Activated T-cell treated with anti-CD3 and anti-CD28 coated beads, Interleukin-2, amount 50 U/mL, for 24 hours (primary cell): Measurements from ENCODE around the gene H6PD.

Source experiments
- DNase-seq: peaks from one replicate; pipeline ENCODE4 v3.0.0-alpha.2; 2020
- H3K27ac Mint-ChIP-seq: 2 replicates; pipeline ENCODE4 v1.8.0; 2020; ENCODE audit warnings: mild to moderate bottlenecking, mixed read lengths
- H3K27me3 Mint-ChIP-seq: 2 replicates; pipeline ENCODE4 v1.8.0; 2020; ENCODE audit warnings: mixed read lengths
- H3K36me3 Mint-ChIP-seq: 2 replicates; pipeline ENCODE4 v1.8.0; 2020; ENCODE audit warnings: low read depth, mixed read lengths
- H3K4me1 Mint-ChIP-seq: 2 replicates; pipeline ENCODE4 v1.8.0; 2020; ENCODE audit warnings: low read depth, mixed read lengths
- H3K4me3 Mint-ChIP-seq: 2 replicates; pipeline ENCODE4 v1.8.0; 2020; ENCODE audit warnings: mild to moderate bottlenecking, moderate library complexity, mixed read lengths
- H3K9me3 Mint-ChIP-seq: 2 replicates; pipeline ENCODE4 v1.8.0; 2020; ENCODE audit warnings: mixed read lengths

The H6PD gene

DNA sequence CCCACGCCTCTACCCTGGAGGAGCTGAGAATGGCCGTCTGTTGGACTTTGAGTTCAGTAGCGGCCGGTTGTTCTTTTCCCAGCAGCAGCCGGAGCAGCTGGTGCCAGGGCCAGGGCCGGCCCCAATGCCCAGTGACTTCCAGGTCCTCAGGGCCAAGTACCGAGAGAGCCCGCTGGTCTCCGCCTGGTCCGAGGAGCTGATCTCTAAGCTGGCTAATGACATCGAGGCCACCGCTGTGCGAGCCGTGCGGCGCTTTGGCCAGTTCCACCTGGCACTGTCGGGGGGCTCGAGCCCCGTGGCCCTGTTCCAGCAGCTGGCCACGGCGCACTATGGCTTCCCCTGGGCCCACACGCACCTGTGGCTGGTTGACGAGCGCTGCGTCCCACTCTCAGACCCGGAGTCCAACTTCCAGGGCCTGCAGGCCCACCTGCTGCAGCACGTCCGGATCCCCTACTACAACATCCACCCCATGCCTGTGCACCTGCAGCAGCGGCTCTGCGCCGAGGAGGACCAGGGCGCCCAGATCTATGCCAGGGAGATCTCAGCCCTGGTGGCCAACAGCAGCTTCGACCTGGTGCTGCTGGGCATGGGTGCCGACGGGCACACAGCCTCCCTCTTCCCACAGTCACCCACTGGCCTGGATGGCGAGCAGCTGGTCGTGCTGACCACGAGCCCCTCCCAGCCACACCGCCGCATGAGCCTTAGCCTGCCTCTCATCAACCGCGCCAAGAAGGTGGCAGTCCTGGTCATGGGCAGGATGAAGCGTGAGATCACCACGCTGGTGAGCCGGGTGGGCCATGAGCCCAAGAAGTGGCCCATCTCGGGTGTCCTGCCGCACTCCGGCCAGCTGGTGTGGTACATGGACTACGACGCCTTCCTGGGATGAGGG, 29.7 kb downstream of the H6PD start:
- no peak overlapping the region for H3K27ac Mint-ChIP-seq
- no peaks in the 10 kb centered on the region for H3K27me3 Mint-ChIP-seq
- DNase-seq, result no peak
- peaks cover 11% of the 10 kb centered on the region for H3K9me3 Mint-ChIP-seq
- H3K36me3 Mint-ChIP-seq, result peaks cover 19% of the 10 kb centered on the region
- peaks cover 18% of the 10 kb centered on the region for H3K4me1 Mint-ChIP-seq
- no peak overlapping the region for H3K4me3 Mint-ChIP-seq

DNA sequence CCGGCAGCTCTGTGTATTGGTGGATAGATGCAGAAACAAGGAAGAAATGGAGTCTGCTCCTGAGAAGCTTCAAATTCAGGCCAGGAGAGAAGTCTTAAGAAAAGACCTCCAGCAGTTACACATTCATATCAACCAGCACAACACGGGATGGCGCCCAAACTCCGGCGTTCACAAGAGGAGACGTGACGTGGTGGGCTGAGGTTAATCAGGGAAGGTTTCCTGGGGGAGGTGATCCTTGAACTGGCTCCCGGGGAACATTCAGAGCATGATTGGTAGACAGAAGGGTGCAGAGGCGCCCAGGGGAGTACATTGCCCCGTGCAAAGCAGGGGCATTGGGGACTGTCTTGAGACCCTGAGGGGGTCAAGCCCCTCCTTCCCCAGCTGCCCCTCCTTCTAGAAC, 30.5 kb downstream of the H6PD start:
- DNase-seq, result no peak
- H3K27me3 Mint-ChIP-seq, result no peaks in the 10 kb centered on the region
- no peak overlapping the region for H3K27ac Mint-ChIP-seq
- H3K4me3 Mint-ChIP-seq, result no peak overlapping the region
- peaks cover 3% of the 10 kb centered on the region for H3K9me3 Mint-ChIP-seq
- peaks cover 19% of the 10 kb centered on the region for H3K36me3 Mint-ChIP-seq
- peaks cover 10% of the 10 kb centered on the region for H3K4me1 Mint-ChIP-seq

- Mint-ChIP-seq H3K4me3 (no peak overlapping the region), H3K27me3 (no peaks in the 10 kb centered on the region), H3K27ac (no peak overlapping the region)
Measured at GRCh38 chr1:9265968-9266367, 31.4 kb downstream of the H6PD start.

GRCh38 chr1:9267352-9267686, 32.7 kb downstream of the H6PD start:
- Mint-ChIP-seq H3K4me3 (no peak overlapping the region), H3K27me3 (no peaks in the 10 kb centered on the region), H3K4me1 (peaks cover 6% of the 10 kb centered on the region), H3K9me3 (no peaks in the 10 kb centered on the region), H3K36me3 (peaks cover 19% of the 10 kb centered on the region), H3K27ac (no peak overlapping the region)
- no peak for DNase-seq

More at GRCh38 chr1:9265968-9266367, 31.4 kb downstream of the H6PD start:
- no peak for DNase-seq
- Mint-ChIP-seq H3K9me3 (no peaks in the 10 kb centered on the region), H3K36me3 (peaks cover 19% of the 10 kb centered on the region), H3K4me1 (peaks cover 6% of the 10 kb centered on the region)

- H3K27me3 Mint-ChIP-seq, result no peaks in the 10 kb centered on the region
- H3K27ac Mint-ChIP-seq, result no peak overlapping the region
Measured at GRCh38 chr1:9267827-9268581, 33.4 kb downstream of the H6PD start.

DNA sequence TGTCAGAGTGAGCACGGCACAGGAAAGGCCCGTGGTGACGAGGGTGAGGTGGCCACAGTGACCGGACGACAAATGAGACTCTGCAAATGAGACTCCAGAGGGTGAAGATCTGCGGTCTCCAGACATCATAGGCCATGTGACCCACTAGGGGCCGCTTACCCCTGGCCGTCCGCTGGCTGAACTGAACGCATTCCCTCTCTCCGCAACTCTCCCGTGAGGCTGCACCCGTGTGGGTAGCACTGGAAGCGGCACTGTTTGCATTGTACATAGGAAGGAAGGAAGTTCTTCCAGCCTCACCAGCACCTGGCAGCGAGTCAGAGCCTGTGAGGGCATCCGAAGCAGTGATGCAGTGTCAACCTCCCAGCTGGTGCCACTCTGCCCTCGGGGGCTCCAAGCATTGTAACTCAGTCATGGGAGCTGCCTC, 34.5 kb downstream of the H6PD start:
- Mint-ChIP-seq H3K4me1 (peaks cover 6% of the 10 kb centered on the region), H3K27ac (no peak overlapping the region), H3K9me3 (no peaks in the 10 kb centered on the region), H3K4me3 (no peak overlapping the region), H3K27me3 (no peaks in the 10 kb centered on the region), H3K36me3 (peaks cover 12% of the 10 kb centered on the region)
- no peak for DNase-seq

More at GRCh38 chr1:9267827-9268581, 33.4 kb downstream of the H6PD start:
- DNase-seq, result no peak
- Mint-ChIP-seq H3K4me3 (no peak overlapping the region), H3K4me1 (peaks cover 6% of the 10 kb centered on the region), H3K36me3 (peaks cover 19% of the 10 kb centered on the region), H3K9me3 (no peaks in the 10 kb centered on the region)

- Mint-ChIP-seq H3K9me3 (no peaks in the 10 kb centered on the region), H3K4me1 (peaks cover 6% of the 10 kb centered on the region), H3K27me3 (no peaks in the 10 kb centered on the region), H3K4me3 (no peak overlapping the region), H3K27ac (no peak overlapping the region), H3K36me3 (peaks cover 6% of the 10 kb centered on the region)
- DNase-seq, result no peak
Measured at GRCh38 chr1:9269721-9270120, 35.1 kb downstream of the H6PD start.

DNA sequence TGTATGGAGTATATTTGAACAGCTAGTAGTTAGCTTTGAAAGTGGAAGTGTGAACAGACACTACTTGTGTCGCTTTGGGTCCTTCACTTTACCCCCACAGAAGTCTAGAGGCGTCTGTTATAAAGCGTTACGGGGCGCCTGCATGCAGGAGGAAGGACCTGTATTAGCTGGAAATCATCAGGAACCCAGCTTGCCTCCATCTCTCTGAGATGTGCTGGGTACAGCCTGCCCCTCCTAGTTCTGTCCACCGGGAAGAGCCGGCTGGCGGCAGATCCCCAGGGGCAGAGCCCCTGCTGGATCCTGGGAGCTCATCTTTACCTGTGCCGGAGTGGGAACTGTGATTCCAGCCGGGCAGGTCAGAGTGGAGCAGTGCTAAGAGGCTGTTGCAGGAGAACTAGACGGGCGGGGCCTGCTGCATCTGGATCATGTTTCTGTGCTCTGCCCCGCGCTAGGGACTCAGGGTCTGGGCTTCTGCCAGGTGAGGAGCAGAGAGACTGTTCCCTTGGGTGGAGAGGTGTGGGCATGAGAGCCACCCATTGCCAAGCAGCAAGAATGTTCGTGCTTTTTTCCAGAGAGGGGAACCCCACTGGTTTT, 35.8 kb downstream of the H6PD start:
- Mint-ChIP-seq H3K9me3 (no peaks in the 10 kb centered on the region), H3K27me3 (no peaks in the 10 kb centered on the region), H3K4me3 (no peak overlapping the region), H3K4me1 (peaks cover 11% of the 10 kb centered on the region), H3K27ac (no peak overlapping the region), H3K36me3 (peaks cover 2% of the 10 kb centered on the region)
- DNase-seq, result no peak

DNA sequence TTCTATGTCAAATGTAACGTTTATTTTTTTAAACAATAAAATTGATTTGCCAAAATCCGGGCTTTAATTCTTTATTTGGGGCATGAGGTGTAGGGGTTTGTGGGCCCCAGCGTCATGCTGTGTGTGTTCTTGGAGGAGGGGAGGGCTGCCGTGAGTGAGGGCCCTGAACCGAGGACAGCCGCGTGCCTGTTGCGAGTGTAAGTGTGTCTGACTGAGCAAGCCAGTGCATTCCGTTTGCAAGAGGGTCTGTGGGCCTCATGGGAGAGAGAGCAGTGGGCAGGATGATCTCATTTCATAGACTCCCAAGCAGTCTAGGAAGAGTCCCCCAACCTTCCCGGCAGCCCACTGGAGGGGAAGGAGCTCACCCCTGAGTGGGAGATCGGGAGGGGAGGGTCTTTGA, 36.7 kb downstream of the H6PD start:
- Mint-ChIP-seq H3K27ac (no peak overlapping the region), H3K36me3 (peaks cover 2% of the 10 kb centered on the region), H3K4me3 (no peak overlapping the region), H3K4me1 (peaks cover 20% of the 10 kb centered on the region), H3K27me3 (no peaks in the 10 kb centered on the region), H3K9me3 (no peaks in the 10 kb centered on the region)
- DNase-seq, result no peak

GRCh38 chr1:9271861-9272595, 37.5 kb downstream of the H6PD start:
- H3K4me1 Mint-ChIP-seq, result peaks cover 16% of the 10 kb centered on the region
- no peak overlapping the region for H3K4me3 Mint-ChIP-seq
- H3K9me3 Mint-ChIP-seq, result no peaks in the 10 kb centered on the region
- H3K36me3 Mint-ChIP-seq, result peaks cover 2% of the 10 kb centered on the region
- H3K27me3 Mint-ChIP-seq, result no peaks in the 10 kb centered on the region
- no peak for DNase-seq
- no peak overlapping the region for H3K27ac Mint-ChIP-seq

DNA sequence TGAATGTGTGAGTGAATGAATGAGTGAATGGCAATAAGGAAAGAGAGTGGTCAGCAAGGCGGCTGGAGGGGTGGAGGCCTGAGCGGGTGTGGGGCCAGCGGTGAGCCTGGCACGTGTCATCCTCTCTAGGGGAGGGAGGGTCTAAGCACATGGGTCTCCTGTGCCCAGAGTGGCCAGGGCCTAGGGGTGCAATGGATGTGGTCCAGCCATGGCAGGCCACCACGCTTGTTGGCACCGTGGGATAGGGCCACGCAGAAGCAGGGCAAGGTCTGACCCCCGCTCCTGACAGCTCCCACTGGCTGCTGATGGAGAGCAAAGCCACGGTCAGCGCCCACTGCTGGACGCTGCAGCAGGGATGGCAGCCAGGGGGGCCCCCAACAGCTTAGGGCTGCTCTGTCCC, 38.6 kb downstream of the H6PD start:
- H3K27me3 Mint-ChIP-seq, result no peaks in the 10 kb centered on the region
- H3K36me3 Mint-ChIP-seq, result peaks cover 2% of the 10 kb centered on the region
- no peak for DNase-seq
- no peak overlapping the region for H3K27ac Mint-ChIP-seq
- no peak overlapping the region for H3K4me3 Mint-ChIP-seq
- H3K4me1 Mint-ChIP-seq, result peaks cover 14% of the 10 kb centered on the region
- no peaks in the 10 kb centered on the region for H3K9me3 Mint-ChIP-seq

DNA sequence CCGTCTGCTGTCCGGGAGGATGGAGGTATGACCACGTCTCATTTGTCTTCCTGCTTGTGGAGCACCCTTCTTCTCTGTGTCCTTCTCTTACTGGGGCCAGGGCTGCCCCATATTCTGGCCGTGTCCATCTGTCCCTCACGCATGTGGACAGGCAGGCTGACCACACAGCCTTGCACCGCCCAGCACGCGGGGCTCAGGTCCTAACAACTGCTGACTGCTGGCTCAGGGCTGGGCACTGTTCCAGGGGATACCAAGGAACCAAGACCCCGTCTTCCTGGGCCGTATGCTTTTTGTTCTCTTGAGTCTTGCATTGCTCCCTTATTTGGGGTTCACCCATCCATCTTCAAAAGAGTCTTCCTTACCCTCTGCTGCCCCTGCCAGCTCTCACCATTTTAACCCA, 40.6 kb downstream of the H6PD start:
- no peak overlapping the region for H3K4me3 Mint-ChIP-seq
- DNase-seq, result no peak
- H3K36me3 Mint-ChIP-seq, result no peaks in the 10 kb centered on the region
- peaks cover 29% of the 10 kb centered on the region for H3K4me1 Mint-ChIP-seq
- H3K27ac Mint-ChIP-seq, result no peak overlapping the region
- no peaks in the 10 kb centered on the region for H3K27me3 Mint-ChIP-seq
- H3K9me3 Mint-ChIP-seq, result no peaks in the 10 kb centered on the region

- Mint-ChIP-seq H3K27me3 (no peaks in the 10 kb centered on the region), H3K4me3 (no peak overlapping the region), H3K9me3 (no peaks in the 10 kb centered on the region), H3K27ac (no peak overlapping the region), H3K4me1 (peaks cover 32% of the 10 kb centered on the region), H3K36me3 (no peaks in the 10 kb centered on the region)
- peak; percentile 75 for DNase-seq
Measured at GRCh38 chr1:9275567-9276034, 41.0 kb downstream of the H6PD start.

- Mint-ChIP-seq H3K36me3 (no peaks in the 10 kb centered on the region), H3K9me3 (no peaks in the 10 kb centered on the region), H3K27me3 (no peaks in the 10 kb centered on the region), H3K27ac (no peak overlapping the region), H3K4me1 (peaks cover 45% of the 10 kb centered on the region), H3K4me3 (no peak overlapping the region)
- DNase-seq, result no peak
Measured at GRCh38 chr1:9278116-9278515, 43.5 kb downstream of the H6PD start.
